ENCODE measurements around the gene MYO5C. TPM values are rescaled to one million over a fixed set of nuclear protein-coding genes. Genes with fewer than 3 reads are reported as not detected.
"Not testable (repeated sequence)": the region's sequence is repeated elsewhere in the genome, so short reads cannot be mapped to it uniquely, and the experiment has no call there.

MYO5C gene
- total RNA-seq, 1 donor from 2014 or later = 10.4 TPM

GRCh38 chr15:52306270-52306669 lies 10.7 kb upstream of the MYO5C start:
- no peak for DNase-seq (ENCODE audit: low read depth, low spot score)

GRCh38 chr15:52303093-52303772 lies 7.6 kb upstream of the MYO5C start:
- no peak for DNase-seq (ENCODE audit: low read depth, low spot score)

GRCh38 chr15:52301265-52301847 lies 5.8 kb upstream of the MYO5C start:
- no peak for DNase-seq (ENCODE audit: low read depth, low spot score)

GRCh38 chr15:52294881-52295420 lies 653 bp downstream of the MYO5C start:
- DNase-seq (ENCODE audit: low read depth, low spot score) = no peak

- DNase-seq (ENCODE audit: low read depth, low spot score) = no peak
These were observed 2.7 kb downstream of the MYO5C start for GRCh38 chr15:52292780-52293392.

GRCh38 chr15:52291204-52291603 lies 4.4 kb downstream of the MYO5C start:
- DNase-seq (ENCODE audit: low read depth, low spot score) = no peak

GRCh38 chr15:52290800-52291199 lies 4.8 kb downstream of the MYO5C start:
- DNase-seq (ENCODE audit: low read depth, low spot score) = no peak

- DNase-seq (ENCODE audit: low read depth, low spot score) = no peak
These were observed 5.3 kb downstream of the MYO5C start for GRCh38 chr15:52290329-52290728.

- no peak for DNase-seq (ENCODE audit: low read depth, low spot score)
These were observed 5.9 kb downstream of the MYO5C start for GRCh38 chr15:52289629-52290081.

- DNase-seq (ENCODE audit: low read depth, low spot score) = no peak
These were observed 6.6 kb downstream of the MYO5C start for GRCh38 chr15:52288986-52289385.

GRCh38 chr15:52288051-52288942 lies 7.3 kb downstream of the MYO5C start:
- DNase-seq (ENCODE audit: low read depth, low spot score) = no peak

- no peak for DNase-seq (ENCODE audit: low read depth, low spot score)
These were observed 8.5 kb downstream of the MYO5C start for GRCh38 chr15:52287114-52287513.

- DNase-seq (ENCODE audit: low read depth, low spot score) = not testable (repeated sequence)
These were observed 9.7 kb downstream of the MYO5C start for GRCh38 chr15:52285941-52286340.

GRCh38 chr15:52284164-52284563 lies 11.4 kb downstream of the MYO5C start:
- DNase-seq (ENCODE audit: low read depth, low spot score) = no peak

- no peak for DNase-seq (ENCODE audit: low read depth, low spot score)
These were observed 12.3 kb downstream of the MYO5C start for GRCh38 chr15:52283281-52283680.

- DNase-seq (ENCODE audit: low read depth, low spot score) = no peak
These were observed 13.2 kb downstream of the MYO5C start for GRCh38 chr15:52282418-52282817.

- no peak for DNase-seq (ENCODE audit: low read depth, low spot score)
These were observed 14.2 kb downstream of the MYO5C start for GRCh38 chr15:52281085-52282035.

GRCh38 chr15:52280326-52281084 lies 15.1 kb downstream of the MYO5C start:
- no peak for DNase-seq (ENCODE audit: low read depth, low spot score)

GRCh38 chr15:52278636-52279367 lies 16.8 kb downstream of the MYO5C start:
- no peak for DNase-seq (ENCODE audit: low read depth, low spot score)

Measured in pulmonary artery endothelial cell (primary cell).